Smooth muscle cell of the pulmonary artery (primary cell): ENCODE results near the gene OR2T34. TPM values are rescaled to one million over a fixed set of nuclear protein-coding genes. Genes with fewer than 3 reads are reported as not detected.

Experiments used
- total RNA-seq: library from RNA; depleted of rRNA; stranded (reverse); fragments of >200 nt; gene quantifications from 2 replicates; pipeline ENCODE4 v1.2.3, GENCODE V29; 2014

The OR2T34 gene
- not detected in 2 replicates for total RNA-seq

GRCh38 chr1:248574657-248575056 is at the start of gene OR2T34:
Gene OR2T34 (minus strand): TSS chr1:248574757. CDS start chr1:248574757, 0 bp downstream.

GRCh38 chr1:248597589-248597988 is 23.0 kb upstream of the OR2T34 start, which contains the start of gene OR2T10:
Gene OR2T10 (minus strand): TSS chr1:248597700. CDS start chr1:248593768, 3,932 bp downstream.

GRCh38 chr1:248562672-248563071 is 11.9 kb downstream of the OR2T34 start, which contains the start of gene OR2T29:
Gene OR2T29 (minus strand): TSS chr1:248562772. CDS start chr1:248559491, 3,281 bp downstream.

Other genes starting within 250 kb of the OR2T34 start
- not detected in 2 replicates for gene OR14C36, start 226.0 kb downstream of the OR2T34 start, total RNA-seq
- gene OR2T4, start 213.1 kb downstream of the OR2T34 start, total RNA-seq = not detected in 2 replicates
- not detected in 2 replicates for gene OR2T6, start 199.0 kb downstream of the OR2T34 start, total RNA-seq
- not detected in 2 replicates for gene OR2T1, start 171.7 kb downstream of the OR2T34 start, total RNA-seq
- gene OR2T2, start 129.1 kb downstream of the OR2T34 start, total RNA-seq = not detected in 2 replicates
- gene OR2T3, start 101.4 kb downstream of the OR2T34 start, total RNA-seq = not detected in 2 replicates
- not detected in 2 replicates for gene OR2T5, start 86.2 kb downstream of the OR2T34 start, total RNA-seq
- not detected in 2 replicates for gene OR2G6, start 66.7 kb downstream of the OR2T34 start, total RNA-seq
- gene OR2T29, start 12.0 kb downstream of the OR2T34 start, total RNA-seq = not detected in 2 replicates
- not detected in 2 replicates for gene OR2T10, start 22.9 kb upstream of the OR2T34 start, total RNA-seq
- gene OR2T11, start 60.3 kb upstream of the OR2T34 start, total RNA-seq = not detected in 2 replicates
- not detected in 2 replicates for gene OR2T35, start 70.5 kb upstream of the OR2T34 start, total RNA-seq
- not detected in 2 replicates for gene OR2T27, start 80.8 kb upstream of the OR2T34 start, total RNA-seq
- not detected in 2 replicates for gene OR14I1, start 128.0 kb upstream of the OR2T34 start, total RNA-seq
- 0.10 TPM in 1 of 2 replicates, not detected in the other for gene LYPD8, start 181.0 kb upstream of the OR2T34 start, total RNA-seq